ENCODE data around the gene ANXA3.
"Not testable (repeated sequence)": the region's sequence is repeated elsewhere in the genome, so short reads cannot be mapped to it uniquely, and the experiment has no call there.

DNA sequence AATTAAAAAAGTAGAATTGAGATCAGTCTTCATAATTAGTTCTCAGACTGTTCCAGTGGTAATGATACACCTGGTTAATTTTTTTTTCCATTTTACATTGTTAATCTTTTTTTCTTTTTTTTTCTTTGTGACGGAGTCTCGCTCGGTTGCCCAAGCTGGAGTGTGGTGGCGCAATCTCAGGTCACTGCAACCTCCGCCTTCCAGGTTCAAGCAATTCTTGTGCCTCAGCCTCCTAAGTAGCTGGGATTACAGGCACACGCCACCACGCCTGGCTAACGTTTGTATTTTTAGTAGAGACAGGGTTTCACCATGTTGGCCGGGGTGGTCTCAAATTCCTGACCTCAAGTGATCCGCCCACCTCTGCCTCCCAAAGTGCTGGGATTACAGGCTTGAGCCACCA, 46.9 kb downstream of the ANXA3 start:
- TF ChIP-seq, protein P1, sequence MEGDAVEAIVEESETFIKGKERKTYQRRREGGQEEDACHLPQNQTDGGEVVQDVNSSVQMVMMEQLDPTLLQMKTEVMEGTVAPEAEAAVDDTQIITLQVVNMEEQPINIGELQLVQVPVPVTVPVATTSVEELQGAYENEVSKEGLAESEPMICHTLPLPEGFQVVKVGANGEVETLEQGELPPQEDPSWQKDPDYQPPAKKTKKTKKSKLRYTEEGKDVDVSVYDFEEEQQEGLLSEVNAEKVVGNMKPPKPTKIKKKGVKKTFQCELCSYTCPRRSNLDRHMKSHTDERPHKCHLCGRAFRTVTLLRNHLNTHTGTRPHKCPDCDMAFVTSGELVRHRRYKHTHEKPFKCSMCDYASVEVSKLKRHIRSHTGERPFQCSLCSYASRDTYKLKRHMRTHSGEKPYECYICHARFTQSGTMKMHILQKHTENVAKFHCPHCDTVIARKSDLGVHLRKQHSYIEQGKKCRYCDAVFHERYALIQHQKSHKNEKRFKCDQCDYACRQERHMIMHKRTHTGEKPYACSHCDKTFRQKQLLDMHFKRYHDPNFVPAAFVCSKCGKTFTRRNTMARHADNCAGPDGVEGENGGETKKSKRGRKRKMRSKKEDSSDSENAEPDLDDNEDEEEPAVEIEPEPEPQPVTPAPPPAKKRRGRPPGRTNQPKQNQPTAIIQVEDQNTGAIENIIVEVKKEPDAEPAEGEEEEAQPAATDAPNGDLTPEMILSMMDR (IDR thresholded peaks at IDR 0.05; ENCODE audit: poor library complexity, severe bottlenecking): not testable (repeated sequence)
- TF ChIP-seq EZH2 (IDR thresholded peaks at IDR 0.05; ENCODE audit: borderline replicate concordance, insufficient read depth, low read length, poor library complexity, severe bottlenecking); POLR2AphosphoS5 (IDR thresholded peaks at IDR 0.05); RAD21 (conservative IDR thresholded peaks at IDR 0.05): not testable (repeated sequence)
- TF ChIP-seq, protein P2, sequence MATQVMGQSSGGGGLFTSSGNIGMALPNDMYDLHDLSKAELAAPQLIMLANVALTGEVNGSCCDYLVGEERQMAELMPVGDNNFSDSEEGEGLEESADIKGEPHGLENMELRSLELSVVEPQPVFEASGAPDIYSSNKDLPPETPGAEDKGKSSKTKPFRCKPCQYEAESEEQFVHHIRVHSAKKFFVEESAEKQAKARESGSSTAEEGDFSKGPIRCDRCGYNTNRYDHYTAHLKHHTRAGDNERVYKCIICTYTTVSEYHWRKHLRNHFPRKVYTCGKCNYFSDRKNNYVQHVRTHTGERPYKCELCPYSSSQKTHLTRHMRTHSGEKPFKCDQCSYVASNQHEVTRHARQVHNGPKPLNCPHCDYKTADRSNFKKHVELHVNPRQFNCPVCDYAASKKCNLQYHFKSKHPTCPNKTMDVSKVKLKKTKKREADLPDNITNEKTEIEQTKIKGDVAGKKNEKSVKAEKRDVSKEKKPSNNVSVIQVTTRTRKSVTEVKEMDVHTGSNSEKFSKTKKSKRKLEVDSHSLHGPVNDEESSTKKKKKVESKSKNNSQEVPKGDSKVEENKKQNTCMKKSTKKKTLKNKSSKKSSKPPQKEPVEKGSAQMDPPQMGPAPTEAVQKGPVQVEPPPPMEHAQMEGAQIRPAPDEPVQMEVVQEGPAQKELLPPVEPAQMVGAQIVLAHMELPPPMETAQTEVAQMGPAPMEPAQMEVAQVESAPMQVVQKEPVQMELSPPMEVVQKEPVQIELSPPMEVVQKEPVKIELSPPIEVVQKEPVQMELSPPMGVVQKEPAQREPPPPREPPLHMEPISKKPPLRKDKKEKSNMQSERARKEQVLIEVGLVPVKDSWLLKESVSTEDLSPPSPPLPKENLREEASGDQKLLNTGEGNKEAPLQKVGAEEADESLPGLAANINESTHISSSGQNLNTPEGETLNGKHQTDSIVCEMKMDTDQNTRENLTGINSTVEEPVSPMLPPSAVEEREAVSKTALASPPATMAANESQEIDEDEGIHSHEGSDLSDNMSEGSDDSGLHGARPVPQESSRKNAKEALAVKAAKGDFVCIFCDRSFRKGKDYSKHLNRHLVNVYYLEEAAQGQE (IDR thresholded peaks at IDR 0.05; ENCODE audit: borderline replicate concordance): not testable (repeated sequence)

Data from neural cell (in vitro differentiated cells).